Keratinocyte (primary cell): ENCODE measurements around the gene RBMS3. TPM values are rescaled to one million over a fixed set of nuclear protein-coding genes. Genes with fewer than 3 reads are reported as not detected.
A peak's percentile ranks its signal among the peaks of the same experiment; 100 is the strongest.

Experiments
- DNase-seq: peaks from one replicate; pipeline ENCODE4 v3.0.0-alpha.2; 2011; ENCODE audit warnings: low read depth, missing footprints, low spot score
- FAIRE-seq: peaks from 2 replicates; lab custom pipeline; 2011; peaks lifted over from hg19 to GRCh38; lab: Jason Lieb, UNC
- H2AFZ ChIP-seq: 2 replicates; pipeline ENCODE4 v1.6.0; 2012; ENCODE audit warnings: low read length, control low read depth, inconsistent platforms; ENCODE audit not compliant: control insufficient read depth
- H3K27ac ChIP-seq: 2 replicates; pipeline ENCODE4 v1.5.1; 2011; ENCODE audit warnings: low read length; ENCODE audit not compliant: control insufficient read depth, insufficient read depth
- H3K27me3 ChIP-seq: 3 replicates; pipeline ENCODE4 v1.6.0; 2011; ENCODE audit warnings: low read length; ENCODE audit not compliant: control insufficient read depth, insufficient read depth; ENCODE audit errors: extremely low read depth
- H3K36me3 ChIP-seq, 2 experiments: 2 replicates in 1 of 2; 3 replicates in 1 of 2; pipeline ENCODE4 v1.5.1; 2011; ENCODE audit warnings: low read length in 2 of 2, mild to moderate bottlenecking in 1 of 2; ENCODE audit not compliant: control insufficient read depth in 2 of 2, insufficient read depth in 2 of 2; ENCODE audit errors: extremely low read depth in 1 of 2
- H3K4me1 ChIP-seq: 3 replicates; pipeline ENCODE4 v1.5.1; 2011; ENCODE audit warnings: low read length; ENCODE audit not compliant: control insufficient read depth, insufficient read depth; ENCODE audit errors: extremely low read depth
- H3K4me2 ChIP-seq: 3 replicates; pipeline ENCODE4 v1.6.0; 2011; ENCODE audit warnings: low read depth, low read length; ENCODE audit not compliant: control insufficient read depth, insufficient read depth; ENCODE audit errors: extremely low read depth
- H3K4me3 ChIP-seq, 3 experiments: fragments of 200-600 bp in 1 of 3; sonication (generic) in 1 of 3; 2 replicates in 2 of 3; 3 replicates in 1 of 3; pipeline ENCODE4 v1.5.1; 2011 to 2016; ENCODE audit warnings: low read length in 3 of 3, mild to moderate bottlenecking in 3 of 3, control low read depth in 2 of 3, inconsistent platforms in 1 of 3, low read depth in 1 of 3, mixed read lengths in 1 of 3, mixed run types in 1 of 3, moderate library complexity in 1 of 3; ENCODE audit not compliant: control insufficient read depth in 2 of 3, insufficient read depth in 2 of 3; ENCODE audit errors: extremely low read depth in 1 of 3
- H3K79me2 ChIP-seq: 2 replicates; pipeline ENCODE4 v1.6.0; 2012; ENCODE audit warnings: low read length; ENCODE audit not compliant: control insufficient read depth, insufficient read depth
- H3K9ac ChIP-seq: 3 replicates; pipeline ENCODE4 v1.6.0; 2011; ENCODE audit warnings: low read length; ENCODE audit not compliant: control insufficient read depth, insufficient read depth; ENCODE audit errors: extremely low read depth
- H3K9me1 ChIP-seq: 3 replicates; pipeline ENCODE4 v1.6.0; 2011; ENCODE audit warnings: low read length; ENCODE audit not compliant: control insufficient read depth, insufficient read depth; ENCODE audit errors: extremely low read depth
- H3K9me3 ChIP-seq: 2 replicates; pipeline ENCODE4 v1.5.1; 2012; ENCODE audit warnings: low read depth, low read length; ENCODE audit not compliant: control insufficient read depth
- H4K20me1 ChIP-seq: 3 replicates; pipeline ENCODE4 v1.6.0; 2011; ENCODE audit warnings: low read length; ENCODE audit not compliant: control insufficient read depth, insufficient read depth; ENCODE audit errors: extremely low read depth
- EZH2 ChIP-seq: IDR thresholded peaks from one replicate; pipeline ENCODE4 v1.6.1; 2012; ENCODE audit warnings: inconsistent platforms, mild to moderate bottlenecking, low read length, moderate library complexity
- dilution Hi-C: fragments of 300-500 bp; cut with MboI; formaldehyde crosslinking; loops from one replicate; pipeline ENCODE4 v1.7.0; 2020; ENCODE audit warnings: low sequenced_read_pairs; ENCODE audit not compliant: extremely low pct_ligation_motif_present
- polyA plus RNA-seq, 5 experiments: library from polyadenylated mRNA; depleted of rRNA in 3 of 5; stranded (reverse) in 3 of 5; stranded (forward) in 1 of 5; unstranded in 1 of 5; fragments of >200 nt; gene quantifications; 1 replicate in 1 of 5; 2 replicates in 3 of 5; 3 replicates in 1 of 5; pipeline versions ENCODE4 v1.2.1 to v1.2.3, GENCODE V29; 2011 to 2012; ENCODE audit warnings: missing spikeins in 2 of 5, low read depth in 1 of 5, low replicate concordance in 1 of 5
- TF ChIP-seq, protein P1 (sequence below), 3 experiments: IDR thresholded peaks in 1 of 3; conservative IDR thresholded peaks in 1 of 3; optimal IDR thresholded peaks in 1 of 3; 2 replicates in 2 of 3; 3 replicates in 1 of 3; pipeline versions ENCODE3 to v1.5.1; 2011; ENCODE audit warnings: low read length in 3 of 3, mild to moderate bottlenecking in 3 of 3, moderate library complexity in 2 of 3, control low read depth in 1 of 3, inconsistent platforms in 1 of 3; ENCODE audit not compliant: insufficient read depth in 2 of 3; ENCODE audit errors: extremely low read depth in 1 of 3

Gene RBMS3
- polyA plus RNA-seq, 1 donor (not counting 4 experiments of a cell fraction or from before 2014, with no cell fraction given): 2.3 TPM

DNA sequence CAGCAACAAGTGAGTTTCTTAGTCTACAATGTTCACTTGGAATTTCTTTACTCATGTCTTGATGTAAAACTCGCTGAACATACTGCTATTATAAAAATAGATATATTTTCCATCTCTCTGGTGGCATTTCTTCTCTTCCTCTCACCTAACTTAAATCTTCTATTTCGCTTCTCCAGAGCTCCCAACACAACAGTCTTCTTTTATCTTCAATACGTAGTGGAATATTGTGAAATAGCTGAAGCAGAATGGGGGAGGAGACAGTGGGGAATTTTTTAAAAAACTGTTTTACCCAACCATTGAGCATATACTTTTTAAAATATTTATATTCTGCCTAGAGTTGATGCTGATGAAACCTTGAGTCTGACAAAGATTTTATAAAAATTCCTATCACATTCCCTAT lies 548.5 kb downstream of the RBMS3 start:
- H3K9me1 ChIP-seq: no peaks in the 10 kb centered on the region
- no peak overlapping the region for H3K27ac ChIP-seq
- dilution Hi-C loops: no loop called here
- no peak overlapping the region for H3K9ac ChIP-seq
- H3K36me3 ChIP-seq: no peaks in the 10 kb centered on the region
- no peak overlapping the region for H3K4me3 ChIP-seq
- H3K4me1 ChIP-seq: no peaks in the 10 kb centered on the region
- FAIRE-seq (no peak), DNase-seq (no peak)
- no peaks in the 10 kb centered on the region for H3K79me2 ChIP-seq
- no peaks in the 10 kb centered on the region for H3K9me3 ChIP-seq
- no peaks in the 10 kb centered on the region for H3K27me3 ChIP-seq
- H4K20me1 ChIP-seq: no peaks in the 10 kb centered on the region
- TF ChIP-seq, protein P1, sequence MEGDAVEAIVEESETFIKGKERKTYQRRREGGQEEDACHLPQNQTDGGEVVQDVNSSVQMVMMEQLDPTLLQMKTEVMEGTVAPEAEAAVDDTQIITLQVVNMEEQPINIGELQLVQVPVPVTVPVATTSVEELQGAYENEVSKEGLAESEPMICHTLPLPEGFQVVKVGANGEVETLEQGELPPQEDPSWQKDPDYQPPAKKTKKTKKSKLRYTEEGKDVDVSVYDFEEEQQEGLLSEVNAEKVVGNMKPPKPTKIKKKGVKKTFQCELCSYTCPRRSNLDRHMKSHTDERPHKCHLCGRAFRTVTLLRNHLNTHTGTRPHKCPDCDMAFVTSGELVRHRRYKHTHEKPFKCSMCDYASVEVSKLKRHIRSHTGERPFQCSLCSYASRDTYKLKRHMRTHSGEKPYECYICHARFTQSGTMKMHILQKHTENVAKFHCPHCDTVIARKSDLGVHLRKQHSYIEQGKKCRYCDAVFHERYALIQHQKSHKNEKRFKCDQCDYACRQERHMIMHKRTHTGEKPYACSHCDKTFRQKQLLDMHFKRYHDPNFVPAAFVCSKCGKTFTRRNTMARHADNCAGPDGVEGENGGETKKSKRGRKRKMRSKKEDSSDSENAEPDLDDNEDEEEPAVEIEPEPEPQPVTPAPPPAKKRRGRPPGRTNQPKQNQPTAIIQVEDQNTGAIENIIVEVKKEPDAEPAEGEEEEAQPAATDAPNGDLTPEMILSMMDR (optimal IDR thresholded peaks at IDR 0.05 in 1 of 3, IDR thresholded peaks at IDR 0.05 in 1 of 3, conservative IDR thresholded peaks at IDR 0.05 in 1 of 3; ENCODE audit: extremely low read depth in 1 of 3, insufficient read depth in 2 of 3, low read length in 3 of 3): no peak
- TF ChIP-seq EZH2: no peak
- no peak overlapping the region for H3K4me2 ChIP-seq
- no peak overlapping the region for H2AFZ ChIP-seq

DNA sequence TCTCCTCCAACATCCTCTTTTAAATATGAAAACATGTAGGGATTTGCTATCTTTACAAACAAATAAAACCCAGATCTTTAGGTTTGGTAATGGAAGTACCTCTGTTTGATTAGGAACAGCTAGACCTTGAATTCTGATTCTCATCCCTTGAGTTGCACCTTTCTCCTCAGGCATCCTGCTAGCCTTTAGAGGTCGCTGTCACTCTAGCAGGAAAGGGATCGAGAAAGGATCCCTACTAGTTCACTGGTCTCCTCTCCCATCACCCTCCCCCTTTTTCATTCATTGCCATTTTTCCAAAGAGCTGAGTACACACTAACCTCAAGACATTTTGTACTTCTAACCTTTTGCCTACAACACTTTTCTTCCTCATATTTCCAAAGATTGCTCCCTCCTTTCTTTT lies 569.8 kb downstream of the RBMS3 start:
- no peaks in the 10 kb centered on the region for H3K27me3 ChIP-seq
- no peak for DNase-seq
- no peak overlapping the region for H3K27ac ChIP-seq
- H3K9me3 ChIP-seq: no peaks in the 10 kb centered on the region
- no peak overlapping the region for H3K4me3 ChIP-seq
- no peaks in the 10 kb centered on the region for H3K4me1 ChIP-seq
- H3K9ac ChIP-seq: no peak overlapping the region
- no peaks in the 10 kb centered on the region for H3K9me1 ChIP-seq
- dilution Hi-C loops: no loop called here
- no peak overlapping the region for H2AFZ ChIP-seq
- TF ChIP-seq, protein P1 (optimal IDR thresholded peaks at IDR 0.05 in 1 of 3, IDR thresholded peaks at IDR 0.05 in 1 of 3, conservative IDR thresholded peaks at IDR 0.05 in 1 of 3; ENCODE audit: extremely low read depth in 1 of 3, insufficient read depth in 2 of 3, low read length in 3 of 3): peak in 1 of 3 experiments; percentile 17
- no peak for TF ChIP-seq EZH2
- no peak overlapping the region for H3K4me2 ChIP-seq
- H3K79me2 ChIP-seq: no peaks in the 10 kb centered on the region
- H4K20me1 ChIP-seq: no peaks in the 10 kb centered on the region
- no peaks in the 10 kb centered on the region for H3K36me3 ChIP-seq
- FAIRE-seq: no peak
